Measurements from ENCODE around the gene UAP1L1. TPM values are rescaled to one million over a fixed set of nuclear protein-coding genes. Genes with fewer than 3 reads are reported as not detected.
A peak's percentile ranks its signal among the peaks of the same experiment; 100 is the strongest.

Gene UAP1L1
- polyA plus RNA-seq, 1 donor from 2014 or later, result 0.21 TPM

- H3K9me3 ChIP-seq (ENCODE audit: low read length), result no peaks in the 10 kb centered on the region
- H4K20me1 ChIP-seq (ENCODE audit: insufficient read depth), result no peaks in the 10 kb centered on the region
- no peaks in the 10 kb centered on the region for H3K9me2 ChIP-seq (ENCODE audit: insufficient read depth, low read length)
- H3K4me2 ChIP-seq (ENCODE audit: low read length), result no peak within 1 kb of the TSS
- no peak within 1 kb of the TSS for H2AFZ ChIP-seq (ENCODE audit: low read depth, low read length)
- no peaks in the 10 kb centered on the region for H3K79me2 ChIP-seq (replicated peaks; ENCODE audit: insufficient read depth, low read length)
- H3K27me3 ChIP-seq (ENCODE audit: insufficient read depth, low read depth, low read length), result peaks cover 25% of the 10 kb centered on the region
- no peak within 1 kb of the TSS for H3K27ac ChIP-seq (ENCODE audit: low read length)
- H3K4me3 ChIP-seq (ENCODE audit: low read length), result peak within 1 kb of the TSS; percentile 59
- no peak within 1 kb of the TSS for H3K9ac ChIP-seq (ENCODE audit: low read length)
- no peaks in the 10 kb centered on the region for H3F3A ChIP-seq (ENCODE audit: insufficient read depth, low read length, poor library complexity, severe bottlenecking)
- peak; percentile 84 for TF ChIP-seq MXI1 (conservative IDR thresholded peaks at IDR 0.05; ENCODE audit: poor library complexity, severe bottlenecking)
- peak; percentile 11 for TF ChIP-seq SMC3 (conservative IDR thresholded peaks at IDR 0.05; ENCODE audit: poor library complexity)
- TF ChIP-seq REST (IDR thresholded peaks at IDR 0.05; ENCODE audit: borderline replicate concordance), result no peak
- no peak for TF ChIP-seq CTCF (IDR thresholded peaks at IDR 0.05; ENCODE audit: poor library complexity, severe bottlenecking)
- no peak for TF ChIP-seq EZH2 (IDR thresholded peaks at IDR 0.05; ENCODE audit: borderline replicate concordance, insufficient read depth, low read length, poor library complexity, severe bottlenecking)
- no peak for TF ChIP-seq TAF1 (IDR thresholded peaks at IDR 0.05; ENCODE audit: low read depth)
- no peak for TF ChIP-seq RAD21 (conservative IDR thresholded peaks at IDR 0.05)
- TF ChIP-seq POLR2AphosphoS5 (IDR thresholded peaks at IDR 0.05), result peak; percentile 9
- no peak for TF ChIP-seq EP300 (conservative IDR thresholded peaks at IDR 0.05; ENCODE audit: poor library complexity, severe bottlenecking)
- H3K36me3 ChIP-seq (ENCODE audit: insufficient read depth, low read length), result no peaks in the 10 kb centered on the region
These were observed 7.0 kb upstream of the UAP1L1 start, which contains the start of gene SAPCD2 for GRCh38 chr9:137070201-137070905. Gene SAPCD2 (minus strand): TSS chr9:137070557. CDS start chr9:137070460, 97 bp downstream.

GRCh38 chr9:137070906-137071275 lies 6.4 kb upstream of the UAP1L1 start:
- Histone ChIP-seq H3K79me2 (replicated peaks; ENCODE audit: insufficient read depth, low read length) (no peaks in the 10 kb centered on the region), H3F3A (ENCODE audit: insufficient read depth, low read length, poor library complexity, severe bottlenecking) (no peaks in the 10 kb centered on the region), H3K4me2 (ENCODE audit: low read length) (no peak overlapping the region), H3K9ac (ENCODE audit: low read length) (no peak overlapping the region), H3K9me3 (ENCODE audit: low read length) (no peaks in the 10 kb centered on the region), H3K36me3 (ENCODE audit: insufficient read depth, low read length) (no peaks in the 10 kb centered on the region), H2AFZ (ENCODE audit: low read depth, low read length) (no peak overlapping the region), H3K4me3 (ENCODE audit: low read length) (peak overlapping the region; percentile 59), H3K9me2 (ENCODE audit: insufficient read depth, low read length) (no peaks in the 10 kb centered on the region), H3K27ac (ENCODE audit: low read length) (no peak overlapping the region), H4K20me1 (ENCODE audit: insufficient read depth) (no peaks in the 10 kb centered on the region), H3K27me3 (ENCODE audit: insufficient read depth, low read depth, low read length) (peaks cover 25% of the 10 kb centered on the region)
- TF ChIP-seq POLR2AphosphoS5 (IDR thresholded peaks at IDR 0.05) (no peak), REST (IDR thresholded peaks at IDR 0.05; ENCODE audit: borderline replicate concordance) (no peak), RAD21 (conservative IDR thresholded peaks at IDR 0.05) (no peak), SMC3 (conservative IDR thresholded peaks at IDR 0.05; ENCODE audit: poor library complexity) (no peak), EZH2 (IDR thresholded peaks at IDR 0.05; ENCODE audit: borderline replicate concordance, insufficient read depth, low read length, poor library complexity, severe bottlenecking) (no peak), TAF1 (IDR thresholded peaks at IDR 0.05; ENCODE audit: low read depth) (no peak), CTCF (IDR thresholded peaks at IDR 0.05; ENCODE audit: poor library complexity, severe bottlenecking) (no peak), EP300 (conservative IDR thresholded peaks at IDR 0.05; ENCODE audit: poor library complexity, severe bottlenecking) (no peak), MXI1 (conservative IDR thresholded peaks at IDR 0.05; ENCODE audit: poor library complexity, severe bottlenecking) (no peak)

Measured in neural cell (in vitro differentiated cells).